HCT116 (cell line): Measurements from ENCODE around the gene LAMP5. TPM values are rescaled to one million over a fixed set of nuclear protein-coding genes. Genes with fewer than 3 reads are reported as not detected.

Experiments
- ATAC-seq: fragments of 200-7000 bp; cut with Tn5 transposase; 2 replicates; pipeline ENCODE4 v1.9.1; 2020; ENCODE audit warnings: mild to moderate bottlenecking, moderate library complexity
- BruUV-seq: library from RNA; stranded (reverse); fragments of 400-500 nt; replicated peaks from 2 replicates; lab custom pipeline; 2021; lab: Mats Ljungman, UMichigan
- CTCF ChIA-PET: fragments of 300-600 bp; sonication (Branson Sonifier 250); formaldehyde crosslinking; loops from one replicate; lab custom pipeline; 2021; ENCODE audit warnings: antibody characterized with exemption; lab: Charles Lee
- POLR2A ChIA-PET: fragments of 300-600, 350-600 bp; sonication (Branson Sonifier 250); formaldehyde crosslinking; loops from one replicate; lab custom pipeline; 2021; ENCODE audit warnings: antibody characterized with exemption; lab: Charles Lee
- RAD21 ChIA-PET, 2 experiments: fragments of 300-600 bp; sonication (Branson Sonifier 250); formaldehyde crosslinking; loops; one replicate each; lab custom pipeline; 2023; ENCODE audit warnings: low total read pairs in 2 of 2; ENCODE audit not compliant: uncharacterized antibody in 2 of 2, unreplicated experiment in 2 of 2, low non-redundant PET in 1 of 2; lab: Charles Lee
- DNase-seq: peaks from one replicate; pipeline ENCODE4 v3.0.0-alpha.2; 2010; ENCODE audit warnings: low read depth, low spot score
- H2AFZ ChIP-seq: fragments of 200-600 bp; shearing (Covaris generic), sonication (generic); 2 replicates; pipeline ENCODE4 v1.6.1; 2017; ENCODE audit warnings: low read depth, mixed run types, mixed read lengths, antibody characterized with exemption, low read length; ENCODE audit not compliant: poor library complexity, severe bottlenecking
- H3K27ac ChIP-seq: 2 replicates; pipeline ENCODE4 v1.5.1; 2012; ENCODE audit warnings: low read depth, low read length
- H3K27me3 ChIP-seq: fragments of 200-600 bp; sonication (generic); 2 replicates; pipeline ENCODE4 v1.6.1; 2016; ENCODE audit warnings: mixed run types, low read length, mixed read lengths; ENCODE audit not compliant: insufficient read depth
- H3K36me3 ChIP-seq, 2 experiments: fragments of 200-500 bp in 1 of 2; fragments of 200-600 bp in 1 of 2; sonication (Bioruptor generic) in 1 of 2; sonication (generic) in 1 of 2; 2 replicates each; pipeline versions ENCODE4 v1.5.1 to v1.6.1; 2014 to 2016; ENCODE audit warnings: low read length in 2 of 2, inconsistent platforms in 1 of 2, mixed read lengths in 1 of 2, mixed run types in 1 of 2; ENCODE audit not compliant: insufficient read depth in 2 of 2, control insufficient read depth in 1 of 2
- H3K4me1 ChIP-seq, 2 experiments: fragments of 200-600 bp in 1 of 2; sonication (generic) in 1 of 2; 2 replicates each; pipeline versions ENCODE4 v1.5.1 to v1.6.1; 2012 to 2017; ENCODE audit warnings: low read length in 2 of 2, inconsistent platforms in 1 of 2, mild to moderate bottlenecking in 1 of 2, mixed read lengths in 1 of 2, mixed run types in 1 of 2, moderate library complexity in 1 of 2; ENCODE audit not compliant: insufficient read depth in 2 of 2, control insufficient read depth in 1 of 2
- H3K4me2 ChIP-seq: fragments of 200-600 bp; sonication (generic); 2 replicates; pipeline ENCODE4 v1.6.1; 2017; ENCODE audit warnings: mixed run types, low read length, mixed read lengths
- H3K4me3 ChIP-seq, 2 experiments: fragments of 200-600 bp in 1 of 2; sonication (generic) in 1 of 2; replicated peaks in 1 of 2; 2 replicates each; pipeline ENCODE4 v1.5.1; 2011 to 2016; ENCODE audit warnings: low read length in 2 of 2, control low read depth in 1 of 2, low read depth in 1 of 2, mild to moderate bottlenecking in 1 of 2, mixed read lengths in 1 of 2, mixed run types in 1 of 2
- H3K79me2 ChIP-seq: fragments of 200-600 bp; sonication (generic); 2 replicates; pipeline ENCODE4 v1.6.1; 2017; ENCODE audit warnings: mild to moderate bottlenecking, mixed run types, low read length, moderate library complexity, mixed read lengths; ENCODE audit not compliant: insufficient read depth
- H3K9ac ChIP-seq: fragments of 200-600 bp; sonication (generic); 2 replicates; pipeline ENCODE4 v1.6.1; 2016; ENCODE audit warnings: low read length, mixed read lengths
- H3K9me2 ChIP-seq: fragments of 200-600 bp; sonication (generic), shearing (Covaris generic); 2 replicates; pipeline ENCODE4 v1.6.1; 2017; ENCODE audit warnings: mixed run types, mild to moderate bottlenecking, moderate library complexity; ENCODE audit not compliant: insufficient read depth
- H3K9me3 ChIP-seq, 2 experiments: fragments of 200-500 bp in 1 of 2; fragments of 200-600 bp in 1 of 2; sonication (Bioruptor generic) in 1 of 2; sonication (generic) in 1 of 2; 2 replicates each; pipeline ENCODE4 v1.6.1; 2014 to 2017; ENCODE audit warnings: low read length in 2 of 2, mixed read lengths in 2 of 2, inconsistent platforms in 1 of 2, low read depth in 1 of 2, mild to moderate bottlenecking in 1 of 2, mixed run types in 1 of 2, moderate library complexity in 1 of 2; ENCODE audit not compliant: control insufficient read depth in 1 of 2, insufficient read depth in 1 of 2
- H4K20me1 ChIP-seq: fragments of 200-600 bp; sonication (generic), shearing (Covaris generic); 2 replicates; pipeline ENCODE4 v1.6.1; 2017; ENCODE audit warnings: mixed run types, mild to moderate bottlenecking, moderate library complexity; ENCODE audit not compliant: insufficient read depth
- CBX3 ChIP-seq: IDR thresholded peaks from 2 replicates; pipeline ENCODE4 v1.6.1; 2012; ENCODE audit warnings: low read depth
- CEBPB ChIP-seq: IDR thresholded peaks from 2 replicates; pipeline ENCODE4 v1.6.1; 2012; ENCODE audit warnings: low read depth
- EGR1 ChIP-seq: IDR thresholded peaks from 2 replicates; pipeline ENCODE4 v1.6.1; 2012; ENCODE audit warnings: low read depth
- EZH2 ChIP-seq: fragments of 200-600 bp; sonication (generic); IDR thresholded peaks from 2 replicates; pipeline ENCODE4 v1.6.1; 2017; ENCODE audit warnings: antibody characterized with exemption, mixed run types
- FOSL1 ChIP-seq: IDR thresholded peaks from 2 replicates; pipeline ENCODE4 v1.6.1; 2012; ENCODE audit warnings: low read depth
- POLR2A ChIP-seq: IDR thresholded peaks from 2 replicates; pipeline ENCODE4 v1.7.0; 2011; ENCODE audit warnings: borderline replicate concordance; ENCODE audit not compliant: insufficient read depth, insufficient read length; ENCODE audit errors: extremely low read depth
- POLR2AphosphoS5 ChIP-seq: IDR thresholded peaks from 2 replicates; pipeline ENCODE4 v1.6.1; 2011; ENCODE audit warnings: mild to moderate bottlenecking, low read depth, low read length, moderate library complexity
- RAD21 ChIP-seq: IDR thresholded peaks from 2 replicates; pipeline ENCODE4 v1.6.1; 2012; ENCODE audit warnings: low read depth, mild to moderate bottlenecking
- TCF7L2 ChIP-seq: IDR thresholded peaks from 2 replicates; pipeline ENCODE4 v1.7.0; 2011; ENCODE audit warnings: borderline replicate concordance, inconsistent platforms; ENCODE audit not compliant: insufficient read depth, insufficient read length; ENCODE audit errors: extremely low read depth
- ZFX ChIP-seq: fragments of 450-650 bp; IDR thresholded peaks from 2 replicates; pipeline ENCODE4 v1.6.1; 2017
- intact Hi-C: fragments of 100-400 bp; cut with micrococcal nuclease; formaldehyde crosslinking; loops from 2 replicates; pipeline ENCODE4 v1.10.0; 2022
- total RNA-seq: library from RNA; stranded (reverse); gene quantifications from one replicate; pipeline ENCODE4 v1.2.1, GENCODE V29; 2021; ENCODE audit not compliant: unreplicated experiment
- TF ChIP-seq, protein P1 (sequence below): IDR thresholded peaks from 2 replicates; pipeline ENCODE4 v1.6.1; 2012
- TF ChIP-seq, protein P2 (sequence below), 3 experiments: fragments of 200-600 bp in 1 of 3; sonication (generic) in 1 of 3; IDR thresholded peaks in 2 of 3; conservative IDR thresholded peaks in 1 of 3; 2 replicates each; pipeline ENCODE4 v1.5.1; 2012 to 2017; ENCODE audit warnings: low read depth in 2 of 3, low read length in 2 of 3, antibody characterized with exemption in 1 of 3, borderline replicate concordance in 1 of 3, control low read depth in 1 of 3, mild to moderate bottlenecking in 1 of 3, mixed read lengths in 1 of 3, mixed run types in 1 of 3, moderate library complexity in 1 of 3; ENCODE audit not compliant: insufficient read depth in 1 of 3
- TF ChIP-seq, protein P3 (sequence below): IDR thresholded peaks from 2 replicates; pipeline ENCODE4 v1.6.1; 2012; ENCODE audit warnings: low read depth

LAMP5 gene
- total RNA-seq, 1 experiment from 2014 or later, result not detected

DNA sequence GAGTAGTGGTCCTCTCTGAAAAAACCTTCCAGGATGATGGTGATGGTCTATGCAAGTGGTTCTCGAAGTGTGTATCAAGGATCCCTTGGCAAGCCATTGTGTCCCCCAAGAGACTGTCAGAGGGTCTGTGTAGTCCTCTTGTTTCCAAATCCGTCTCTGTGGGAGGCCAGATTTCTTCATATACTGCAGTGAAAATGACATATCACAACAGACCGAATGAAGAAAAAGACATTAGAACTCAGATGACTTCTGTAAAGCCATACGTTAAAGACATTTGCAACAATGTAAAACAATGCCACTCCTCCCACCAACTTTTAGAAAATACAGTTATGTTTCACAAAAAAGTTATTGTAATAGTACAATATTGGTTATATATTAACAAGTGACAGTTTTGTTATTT lies 27.2 kb upstream of the LAMP5 start:
- intact Hi-C loops, result no loop called here
- Histone ChIP-seq H3K4me3 (no peak overlapping the region), H3K4me1 (no peaks in the 10 kb centered on the region), H2AFZ (no peak overlapping the region), H3K9me3 (no peaks in the 10 kb centered on the region), H3K4me2 (no peak overlapping the region), H3K9ac (no peak overlapping the region), H3K27me3 (peaks cover 18% of the 10 kb centered on the region), H4K20me1 (no peaks in the 10 kb centered on the region), H3K27ac (no peak overlapping the region), H3K9me2 (no peaks in the 10 kb centered on the region), H3K79me2 (no peaks in the 10 kb centered on the region), H3K36me3 (no peaks in the 10 kb centered on the region)
- ChIA-PET CTCF (no interaction called here), RAD21 (no interaction called here), POLR2A (no interaction called here)
- BruUV-seq, result no TSS peak
- TF ChIP-seq, protein P1, sequence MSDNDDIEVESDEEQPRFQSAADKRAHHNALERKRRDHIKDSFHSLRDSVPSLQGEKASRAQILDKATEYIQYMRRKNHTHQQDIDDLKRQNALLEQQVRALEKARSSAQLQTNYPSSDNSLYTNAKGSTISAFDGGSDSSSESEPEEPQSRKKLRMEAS, result no peak
- no peak for TF ChIP-seq POLR2A
- TF ChIP-seq TCF7L2, result no peak
- no peak for TF ChIP-seq FOSL1
- no peak for TF ChIP-seq RAD21
- no peak for ATAC-seq
- no peak for DNase-seq

DNA sequence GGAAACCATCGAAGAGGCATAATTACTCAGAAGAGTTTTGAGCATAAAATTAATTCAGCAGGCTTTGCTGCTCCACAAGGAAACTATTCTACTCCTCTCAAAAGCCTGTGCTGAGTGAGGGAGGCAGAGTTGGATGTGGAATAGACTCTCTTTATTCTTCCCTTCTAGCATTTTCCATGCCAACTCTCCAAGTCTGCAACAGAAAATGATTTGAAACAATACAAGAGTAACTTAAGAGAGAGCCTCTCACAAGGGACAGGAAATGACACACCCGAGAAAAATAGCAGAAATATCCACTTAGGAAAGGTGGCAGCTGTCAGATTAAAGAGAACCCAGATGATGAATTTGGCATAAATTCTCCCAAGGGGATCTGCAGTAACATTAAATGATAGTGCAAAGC lies 26.3 kb upstream of the LAMP5 start:
- no peak for ATAC-seq
- no peak overlapping the region for H3K9ac ChIP-seq

More for the DNA sequence above, 26.3 kb upstream of the LAMP5 start:
- Histone ChIP-seq H3K79me2 (no peaks in the 10 kb centered on the region), H4K20me1 (no peaks in the 10 kb centered on the region), H3K4me2 (no peak overlapping the region), H3K9me2 (no peaks in the 10 kb centered on the region), H3K27me3 (peaks cover 22% of the 10 kb centered on the region)
- CTCF ChIA-PET, result no interaction called here
- no peak for DNase-seq
- intact Hi-C loops, result no loop called here
- TF ChIP-seq RAD21, result no peak
- TF ChIP-seq, protein P2, sequence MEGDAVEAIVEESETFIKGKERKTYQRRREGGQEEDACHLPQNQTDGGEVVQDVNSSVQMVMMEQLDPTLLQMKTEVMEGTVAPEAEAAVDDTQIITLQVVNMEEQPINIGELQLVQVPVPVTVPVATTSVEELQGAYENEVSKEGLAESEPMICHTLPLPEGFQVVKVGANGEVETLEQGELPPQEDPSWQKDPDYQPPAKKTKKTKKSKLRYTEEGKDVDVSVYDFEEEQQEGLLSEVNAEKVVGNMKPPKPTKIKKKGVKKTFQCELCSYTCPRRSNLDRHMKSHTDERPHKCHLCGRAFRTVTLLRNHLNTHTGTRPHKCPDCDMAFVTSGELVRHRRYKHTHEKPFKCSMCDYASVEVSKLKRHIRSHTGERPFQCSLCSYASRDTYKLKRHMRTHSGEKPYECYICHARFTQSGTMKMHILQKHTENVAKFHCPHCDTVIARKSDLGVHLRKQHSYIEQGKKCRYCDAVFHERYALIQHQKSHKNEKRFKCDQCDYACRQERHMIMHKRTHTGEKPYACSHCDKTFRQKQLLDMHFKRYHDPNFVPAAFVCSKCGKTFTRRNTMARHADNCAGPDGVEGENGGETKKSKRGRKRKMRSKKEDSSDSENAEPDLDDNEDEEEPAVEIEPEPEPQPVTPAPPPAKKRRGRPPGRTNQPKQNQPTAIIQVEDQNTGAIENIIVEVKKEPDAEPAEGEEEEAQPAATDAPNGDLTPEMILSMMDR (IDR thresholded peaks at IDR 0.05 in 2 of 3, conservative IDR thresholded peaks at IDR 0.05 in 1 of 3; ENCODE audit: borderline replicate concordance in 1 of 3, insufficient read depth in 1 of 3, low read depth in 2 of 3, low read length in 2 of 3), result no peak
- TF ChIP-seq EZH2, result no peak
- no peak for TF ChIP-seq ZFX
- TF ChIP-seq CBX3, result no peak
- TF ChIP-seq EGR1, result no peak
- no peak for TF ChIP-seq POLR2AphosphoS5
- no peak for TF ChIP-seq CEBPB
- TF ChIP-seq, protein P3, sequence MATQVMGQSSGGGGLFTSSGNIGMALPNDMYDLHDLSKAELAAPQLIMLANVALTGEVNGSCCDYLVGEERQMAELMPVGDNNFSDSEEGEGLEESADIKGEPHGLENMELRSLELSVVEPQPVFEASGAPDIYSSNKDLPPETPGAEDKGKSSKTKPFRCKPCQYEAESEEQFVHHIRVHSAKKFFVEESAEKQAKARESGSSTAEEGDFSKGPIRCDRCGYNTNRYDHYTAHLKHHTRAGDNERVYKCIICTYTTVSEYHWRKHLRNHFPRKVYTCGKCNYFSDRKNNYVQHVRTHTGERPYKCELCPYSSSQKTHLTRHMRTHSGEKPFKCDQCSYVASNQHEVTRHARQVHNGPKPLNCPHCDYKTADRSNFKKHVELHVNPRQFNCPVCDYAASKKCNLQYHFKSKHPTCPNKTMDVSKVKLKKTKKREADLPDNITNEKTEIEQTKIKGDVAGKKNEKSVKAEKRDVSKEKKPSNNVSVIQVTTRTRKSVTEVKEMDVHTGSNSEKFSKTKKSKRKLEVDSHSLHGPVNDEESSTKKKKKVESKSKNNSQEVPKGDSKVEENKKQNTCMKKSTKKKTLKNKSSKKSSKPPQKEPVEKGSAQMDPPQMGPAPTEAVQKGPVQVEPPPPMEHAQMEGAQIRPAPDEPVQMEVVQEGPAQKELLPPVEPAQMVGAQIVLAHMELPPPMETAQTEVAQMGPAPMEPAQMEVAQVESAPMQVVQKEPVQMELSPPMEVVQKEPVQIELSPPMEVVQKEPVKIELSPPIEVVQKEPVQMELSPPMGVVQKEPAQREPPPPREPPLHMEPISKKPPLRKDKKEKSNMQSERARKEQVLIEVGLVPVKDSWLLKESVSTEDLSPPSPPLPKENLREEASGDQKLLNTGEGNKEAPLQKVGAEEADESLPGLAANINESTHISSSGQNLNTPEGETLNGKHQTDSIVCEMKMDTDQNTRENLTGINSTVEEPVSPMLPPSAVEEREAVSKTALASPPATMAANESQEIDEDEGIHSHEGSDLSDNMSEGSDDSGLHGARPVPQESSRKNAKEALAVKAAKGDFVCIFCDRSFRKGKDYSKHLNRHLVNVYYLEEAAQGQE, result no peak
- TF ChIP-seq POLR2A, result no peak
- TF ChIP-seq, all 23 proteins: peak for 0
- Histone ChIP-seq H3K36me3 (no peaks in the 10 kb centered on the region), H3K9me3 (no peaks in the 10 kb centered on the region), H3K4me3 (no peak overlapping the region), H3K27ac (no peak overlapping the region), H3K4me1 (no peaks in the 10 kb centered on the region), H2AFZ (no peak overlapping the region)
- no TSS peak for BruUV-seq
- ChIA-PET RAD21 (no interaction called here), POLR2A (no interaction called here)
